Activated CD4-positive, alpha-beta T cell treated with anti-CD3 and anti-CD28 coated beads, Interleukin-2, amount 50 U/mL, for 48 hours (primary cell): ENCODE results near the gene WDR54.
A peak's percentile ranks its signal among the peaks of the same experiment; 100 is the strongest.
"Not testable (repeated sequence)": the region's sequence is repeated elsewhere in the genome, so short reads cannot be mapped to it uniquely, and the experiment has no call there.

Experiments
- DNase-seq, 2 experiments: peaks; one replicate each; pipeline ENCODE4 v3.0.0-alpha.2; 2020

WDR54 gene

DNA sequence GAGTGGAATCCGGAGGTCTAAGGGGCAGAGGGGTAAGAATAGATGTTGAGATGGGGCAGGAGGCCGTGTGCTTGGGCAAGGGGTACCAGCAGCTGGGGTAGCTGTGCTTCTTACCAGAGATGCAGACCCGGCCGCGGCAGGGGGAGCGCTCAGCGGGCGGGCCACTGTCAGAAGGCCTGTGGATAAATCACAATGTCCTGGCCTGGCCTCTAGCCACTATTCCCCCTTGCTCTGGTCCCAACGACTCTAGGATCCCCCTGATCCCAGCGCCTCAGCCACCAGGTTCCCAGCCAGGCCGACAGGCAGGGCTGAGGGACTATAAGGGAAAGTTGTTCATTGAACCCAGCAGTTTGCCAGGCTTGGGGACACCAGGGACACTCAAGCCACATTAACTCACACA lies 9.0 kb downstream of the WDR54 start:
- DNase-seq = no peak

DNA sequence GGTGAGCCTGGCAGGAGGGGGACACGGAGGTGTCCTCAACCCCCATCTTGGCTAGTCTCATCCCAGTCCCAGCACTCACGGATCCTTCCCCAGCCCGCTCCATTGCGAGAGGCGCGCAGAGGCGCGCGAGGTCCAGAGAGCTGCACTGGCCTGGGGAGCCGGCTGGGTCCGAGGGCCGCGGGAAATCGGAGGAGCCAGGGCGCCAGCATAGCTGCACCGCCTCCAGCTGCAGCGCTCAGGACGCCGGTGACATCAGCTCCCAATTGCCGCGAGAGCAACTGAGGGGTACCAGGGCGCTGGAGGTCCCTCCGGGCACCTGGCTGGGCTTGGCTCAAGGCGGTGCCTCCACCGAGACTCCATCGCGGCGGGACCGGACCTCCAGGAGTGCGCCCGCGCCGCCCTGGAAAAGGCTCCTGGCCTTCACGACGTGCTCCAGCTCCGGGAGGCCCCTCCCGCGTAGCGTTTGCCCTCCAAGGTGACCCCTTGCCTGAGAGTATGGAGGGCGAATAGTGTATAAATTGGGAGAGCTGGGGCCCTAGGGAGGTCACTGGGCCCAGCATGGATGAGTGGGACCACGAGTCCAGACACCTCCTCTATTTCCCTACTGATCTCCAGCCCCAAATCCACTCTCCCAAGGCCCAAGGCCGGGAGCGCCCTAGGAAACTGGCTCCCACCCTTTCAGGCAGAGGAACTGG lies 14.7 kb downstream of the WDR54 start:
- no peak for DNase-seq

- no peak for DNase-seq
These were observed 15.5 kb downstream of the WDR54 start for GRCh38 chr2:74436848-74437695.

DNA sequence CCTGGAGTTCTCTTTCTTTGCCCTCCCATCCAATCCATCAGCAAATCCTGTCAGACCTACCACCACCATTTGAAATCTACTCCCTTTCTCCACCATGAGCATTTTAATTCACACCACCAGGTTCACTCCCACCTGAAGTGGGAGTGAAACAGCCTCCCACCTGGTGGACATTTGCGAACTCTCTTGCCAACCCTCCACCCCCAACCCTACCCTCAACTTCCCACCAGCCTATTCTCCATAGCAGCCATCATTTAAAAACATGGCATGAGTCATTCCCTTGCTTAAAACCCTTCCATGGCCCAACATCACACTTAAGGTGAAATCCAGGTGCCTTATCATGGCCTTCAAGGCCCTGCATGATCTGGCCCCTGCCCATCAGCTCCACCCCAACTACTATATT lies 16.7 kb downstream of the WDR54 start:
- DNase-seq = no peak

GRCh38 chr2:74439373-74439772 lies 17.8 kb downstream of the WDR54 start:
- DNase-seq = no peak

DNA sequence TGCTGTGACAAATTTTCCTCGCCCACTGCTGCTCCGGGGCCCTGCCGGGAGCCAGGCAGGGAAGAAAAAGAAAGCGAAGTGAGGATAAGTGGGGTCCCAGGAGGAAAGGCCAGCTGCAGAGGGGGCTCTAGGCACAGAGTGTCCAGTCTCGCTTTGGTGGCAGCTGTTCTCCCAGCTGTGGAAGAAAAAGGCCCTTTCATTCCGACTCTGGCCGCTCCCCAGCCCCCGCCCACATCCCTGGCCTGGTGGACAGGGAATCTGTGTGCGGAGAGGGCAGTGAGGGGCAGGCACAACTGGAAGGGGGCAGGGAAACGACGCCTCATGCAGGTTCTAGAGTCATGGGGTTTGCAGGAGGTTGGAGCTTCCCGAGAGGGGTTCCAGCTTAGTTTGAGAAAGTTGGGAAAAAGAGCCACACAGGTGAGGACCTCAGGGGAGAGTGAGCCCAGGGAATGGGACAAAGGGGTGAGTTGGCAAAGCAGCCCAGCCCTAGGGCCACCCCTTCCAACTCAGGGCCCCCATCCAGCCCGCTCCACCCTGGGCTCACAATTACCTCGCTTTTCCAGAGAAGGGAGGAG lies 18.4 kb downstream of the WDR54 start:
- no peak for DNase-seq

GRCh38 chr2:74440378-74441169 lies 19.0 kb downstream of the WDR54 start:
- peak; percentile 61 to 66 for DNase-seq

DNA sequence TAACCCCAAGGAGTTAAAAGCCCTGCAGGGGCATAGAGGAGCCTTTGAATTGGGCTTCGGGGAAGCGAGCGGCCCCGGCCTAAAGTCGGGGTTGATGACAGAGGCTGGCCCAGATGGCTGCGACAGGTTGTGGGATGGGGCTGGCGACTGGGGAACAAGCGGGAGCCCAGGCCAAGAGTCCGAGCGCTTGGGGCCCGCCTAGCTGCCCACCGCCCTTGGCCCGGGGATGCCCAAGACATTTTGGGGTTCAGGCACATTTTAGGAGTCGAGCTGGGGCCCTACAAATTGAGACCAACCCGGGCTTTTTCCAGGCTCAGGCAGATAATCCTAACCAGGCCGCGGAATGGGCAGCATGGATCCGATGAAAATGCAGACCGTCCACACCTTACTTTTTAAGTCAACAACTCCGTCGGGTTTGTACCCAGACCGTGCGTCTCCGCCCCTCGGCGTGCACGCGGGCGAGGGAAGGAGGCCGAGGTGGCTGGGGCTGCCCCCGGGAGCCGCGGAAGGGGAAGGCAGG lies 19.7 kb downstream of the WDR54 start:
- no peak for DNase-seq

- peak; percentile 27 to 40 for DNase-seq
These were observed 20.4 kb downstream of the WDR54 start, which contains the start of gene RTKN for GRCh38 chr2:74441690-74442482. Gene RTKN, minus strand, starts transcription at chr2:74441937. Its CDS starts 121 bp downstream, at chr2:74441816.

DNA sequence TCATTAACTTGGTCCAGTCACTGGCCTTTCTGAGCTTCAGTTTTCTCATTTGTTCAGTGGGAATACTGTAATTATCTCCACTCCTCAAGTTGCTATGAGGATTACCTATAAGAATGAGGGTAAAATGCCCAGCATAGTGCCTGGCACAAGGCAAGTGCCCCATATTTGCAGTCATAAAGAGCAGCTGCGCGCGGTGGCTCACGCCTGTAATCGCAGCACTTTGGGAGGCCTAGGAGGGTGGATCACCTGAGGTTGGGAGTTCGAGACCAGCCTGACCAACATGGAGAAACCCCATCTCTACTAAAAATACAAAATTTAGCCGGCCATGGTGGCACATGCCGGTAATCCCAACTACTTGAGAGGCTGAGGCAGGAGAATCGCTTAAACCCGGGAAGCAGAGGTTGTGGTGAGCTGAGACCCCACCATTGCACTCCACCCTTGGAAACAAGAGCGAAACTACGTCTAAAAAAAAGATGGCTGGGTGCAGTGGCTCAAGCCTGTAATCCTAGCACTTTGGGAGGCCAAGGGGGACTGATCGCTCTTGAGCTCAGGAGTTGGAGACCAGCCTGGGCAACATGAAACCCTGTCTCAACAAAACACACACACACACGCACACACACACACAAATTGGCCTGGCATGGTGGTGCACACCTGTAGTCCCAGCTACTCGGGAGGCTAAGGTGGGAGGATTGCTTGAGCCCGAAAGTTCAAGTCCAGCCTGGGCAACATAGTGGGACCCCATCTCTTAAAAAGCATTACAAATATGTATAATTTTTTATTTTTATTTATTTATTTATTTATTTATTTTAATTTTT lies 21.2 kb downstream of the WDR54 start:
- DNase-seq = not testable (repeated sequence)

GRCh38 chr2:74444498-74445318 lies 23.2 kb downstream of the WDR54 start:
- no peak for DNase-seq

GRCh38 chr2:74447230-74447999 lies 25.9 kb downstream of the WDR54 start:
- no peak for DNase-seq

DNA sequence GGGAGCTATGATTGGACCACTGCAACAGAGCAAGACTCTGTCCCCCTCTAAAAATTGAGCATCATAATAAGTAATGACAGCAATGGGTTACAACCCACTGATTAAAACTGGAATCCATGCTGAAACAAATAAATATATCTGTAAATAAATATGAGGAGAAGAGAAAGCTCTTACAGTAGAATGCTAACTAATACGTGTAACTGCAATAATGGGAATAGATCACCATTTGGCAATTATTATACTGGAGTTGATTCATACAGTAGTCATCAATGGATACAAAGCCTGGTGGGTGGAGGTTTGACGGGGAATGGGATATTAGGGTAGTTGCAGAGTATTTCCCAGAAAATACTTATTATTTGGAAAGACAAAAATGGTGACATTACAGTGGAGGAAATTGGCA lies 27.2 kb downstream of the WDR54 start:
- no peak for DNase-seq

- no peak for DNase-seq
These were observed 29.1 kb downstream of the WDR54 start for GRCh38 chr2:74450570-74451190.

GRCh38 chr2:74454654-74455511 lies 33.4 kb downstream of the WDR54 start, which contains the start of gene INO80B:
Gene INO80B, plus strand, starts transcription at chr2:74455087. Its CDS starts 30 bp downstream, at chr2:74455117.
- peak; percentile 97 to 98 for DNase-seq

DNA sequence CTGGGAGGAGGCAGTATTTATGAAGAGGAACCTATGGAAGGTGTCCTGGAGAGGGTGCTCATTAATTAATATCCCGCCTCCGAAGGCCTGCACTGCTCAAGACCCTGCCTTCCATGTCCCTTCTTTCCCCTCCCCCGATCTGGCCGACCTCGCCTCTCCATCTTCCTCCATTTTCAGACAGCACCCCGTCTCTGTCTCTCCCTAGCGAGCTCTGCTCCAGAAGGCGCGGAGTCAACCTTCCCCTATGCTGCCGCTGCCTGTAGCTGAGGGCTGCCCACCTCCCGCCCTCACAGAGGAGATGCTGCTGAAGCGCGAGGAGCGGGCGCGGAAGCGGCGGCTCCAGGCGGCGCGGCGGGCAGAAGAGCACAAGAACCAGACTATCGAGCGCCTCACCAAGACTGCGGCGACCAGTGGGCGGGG lies 35.6 kb downstream of the WDR54 start:
- DNase-seq = no peak

DNA sequence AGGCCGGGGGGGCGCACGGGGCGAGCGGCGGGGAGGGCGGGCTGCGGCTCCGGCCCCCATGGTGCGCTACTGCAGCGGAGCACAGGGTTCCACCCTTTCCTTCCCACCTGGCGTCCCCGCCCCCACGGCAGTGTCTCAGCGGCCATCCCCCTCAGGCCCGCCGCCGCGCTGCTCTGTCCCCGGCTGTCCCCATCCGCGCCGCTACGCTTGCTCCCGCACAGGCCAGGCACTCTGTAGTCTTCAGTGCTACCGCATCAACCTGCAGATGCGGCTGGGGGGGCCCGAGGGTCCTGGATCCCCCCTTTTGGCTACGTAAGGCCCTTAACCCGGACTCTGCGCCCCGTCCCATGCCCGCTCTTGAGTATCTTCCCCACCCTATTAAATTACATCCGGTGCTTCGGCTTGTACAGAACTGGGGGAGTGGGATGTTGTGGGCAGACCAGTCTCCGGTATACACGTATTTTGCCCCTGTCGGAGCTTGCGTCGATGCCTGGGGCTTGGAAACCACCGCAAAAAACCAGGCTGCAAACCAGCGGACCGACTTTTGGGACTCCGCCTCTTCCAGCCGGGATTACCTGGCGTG lies 36.1 kb downstream of the WDR54 start:
- peak; percentile 82 to 87 for DNase-seq
